AG04450 (cell line): ENCODE measurements around the gene AGXT. TPM values are rescaled to one million over a fixed set of nuclear protein-coding genes. Genes with fewer than 3 reads are reported as not detected.

Experiments
- CTCF ChIA-PET: fragments of 300-600, 350-600 bp; formaldehyde crosslinking; extraction: SDS; loops from one replicate; lab custom pipeline; 2022; ENCODE audit warnings: antibody characterized with exemption, inconsistent platforms; lab: Charles Lee
- POLR2A ChIA-PET: fragments of 350-600 bp; formaldehyde crosslinking; extraction: SDS; loops from one replicate; lab custom pipeline; 2021; ENCODE audit warnings: antibody characterized with exemption, inconsistent platforms; lab: Yijun Ruan, JAX
- DNase-seq: peaks from one replicate; pipeline ENCODE4 v3.0.0-alpha.2; 2011; ENCODE audit warnings: low read depth, low spot score
- H3K27ac ChIP-seq: one replicate; pipeline ENCODE4 v1.5.1; 2012; ENCODE audit warnings: low read depth, low read length, control low read depth
- H3K27me3 ChIP-seq: one replicate; pipeline ENCODE4 v1.6.0; 2012; ENCODE audit warnings: low read length; ENCODE audit not compliant: control insufficient read depth, insufficient read depth
- H3K4me3 ChIP-seq: 2 replicates; pipeline ENCODE4 v1.5.1; 2011; ENCODE audit warnings: mild to moderate bottlenecking, low read depth, low read length, control low read depth
- H3K9me3 ChIP-seq: 2 replicates; pipeline ENCODE4 v1.5.1; 2012; ENCODE audit warnings: low read length; ENCODE audit not compliant: control insufficient read depth, insufficient read depth
- CTCF ChIP-seq: IDR thresholded peaks from 2 replicates; pipeline ENCODE4 v1.5.1; 2011; ENCODE audit warnings: low read depth, low read length, control low read depth, inconsistent platforms
- polyA plus RNA-seq: library from polyadenylated mRNA; depleted of rRNA; stranded (reverse); fragments of >200 nt; gene quantifications from 2 replicates; pipeline ENCODE4 v1.2.3, GENCODE V29; 2011

Gene AGXT
- polyA plus RNA-seq, 1 experiment: not detected

DNA sequence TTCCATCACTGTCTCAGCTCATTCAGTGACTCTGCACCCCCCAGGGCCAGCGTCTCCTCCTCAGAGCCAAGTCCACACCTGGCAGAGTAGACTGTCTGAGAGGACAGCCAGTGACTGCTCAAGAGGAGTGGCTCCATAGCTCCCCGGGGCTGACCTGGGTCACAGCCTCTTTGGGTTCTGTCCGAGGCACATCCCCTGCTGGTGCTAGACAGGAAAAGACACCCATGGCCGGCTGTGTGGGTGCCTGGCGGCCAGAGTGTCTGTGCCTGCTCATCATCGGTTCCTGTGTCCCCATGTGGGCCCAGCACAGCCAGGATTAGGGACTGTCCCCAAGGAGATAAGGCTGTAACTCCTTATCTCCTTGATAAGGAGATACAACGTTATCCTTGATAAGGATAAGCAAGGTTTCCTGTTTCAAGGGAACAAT, 34.0 kb downstream of the AGXT start:
- no peak for TF ChIP-seq CTCF
- CTCF ChIA-PET: no interaction called here
- Histone ChIP-seq H3K9me3 (no peaks in the 10 kb centered on the region; the same call in 1 of the 2 replicates), H3K4me3 (no peak overlapping the region), H3K27me3 (peaks cover 9% of the 10 kb centered on the region), H3K27ac (no peak overlapping the region)
- POLR2A ChIA-PET: no interaction called here
- DNase-seq: no peak

DNA sequence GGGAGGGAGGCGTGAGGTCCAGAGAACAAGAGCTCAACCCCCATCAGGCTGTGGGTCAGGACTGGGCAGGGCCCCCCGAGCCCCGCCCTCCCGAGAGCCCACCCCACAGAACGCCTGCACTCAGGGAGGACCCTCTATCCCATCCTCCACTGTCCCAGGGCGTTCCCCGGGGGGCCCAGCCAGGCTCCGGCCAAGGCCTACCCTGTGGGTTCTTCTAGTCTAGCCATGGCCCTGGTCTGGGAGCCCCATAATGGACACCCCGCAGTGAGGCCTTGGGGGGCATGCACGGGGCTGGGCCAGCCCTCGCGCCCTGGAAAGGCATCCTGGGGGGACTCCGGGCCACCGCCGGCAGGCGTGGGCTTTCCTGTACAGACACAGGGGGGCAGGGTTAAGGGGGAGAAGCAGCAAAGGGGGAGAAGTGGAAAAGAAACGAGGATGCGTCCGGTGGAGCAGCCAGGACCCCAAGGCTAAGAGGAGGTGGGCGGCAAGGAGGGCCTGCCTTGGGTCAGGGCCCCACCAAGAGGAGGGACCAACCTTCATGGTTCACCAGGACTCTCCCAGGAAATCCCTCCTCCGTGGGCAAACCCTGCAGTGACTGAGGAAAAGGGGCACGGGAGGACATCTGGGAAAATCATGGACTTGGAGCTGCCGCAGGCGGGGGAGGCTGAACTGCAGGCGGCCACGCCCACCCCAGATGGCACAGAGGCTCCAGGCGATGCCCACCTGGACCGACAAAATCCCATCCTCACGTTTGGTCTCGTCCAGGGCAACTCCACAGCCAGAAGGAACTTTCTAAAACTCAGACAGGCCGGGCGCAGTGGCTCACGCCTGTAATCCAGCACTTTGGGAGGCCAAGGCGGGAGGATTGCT, 34.8 kb downstream of the AGXT start:
- no peak for DNase-seq
- POLR2A ChIA-PET: no interaction called here
- Histone ChIP-seq H3K27me3 (peaks cover 9% of the 10 kb centered on the region), H3K27ac (no peak overlapping the region), H3K9me3 (no peaks in the 10 kb centered on the region; the same call in 1 of the 2 replicates), H3K4me3 (no peak overlapping the region)
- CTCF ChIA-PET: interaction anchor here (0.6 kb wide), 1 partner anchor 1743 kb away, joined by 3 read pairs; no protein-coding TSS in a partner anchor
- no peak for TF ChIP-seq CTCF

GRCh38 chr2:240904216-240905175, 35.9 kb downstream of the AGXT start:
- H3K9me3 ChIP-seq: no peaks in the 10 kb centered on the region; the same call in 1 of the 2 replicates
- TF ChIP-seq CTCF: no peak
- peaks cover 7% of the 10 kb centered on the region for H3K27me3 ChIP-seq
- no peak overlapping the region for H3K27ac ChIP-seq
- POLR2A ChIA-PET: no interaction called here
- no peak overlapping the region for H3K4me3 ChIP-seq
- CTCF ChIA-PET: interaction anchor here (0.6 kb wide), 1 partner anchor 1744 kb away, joined by 3 read pairs; no protein-coding TSS in a partner anchor
- no peak for DNase-seq

GRCh38 chr2:240905176-240905781, 36.7 kb downstream of the AGXT start:
- no peak for TF ChIP-seq CTCF
- no peak for DNase-seq
- Histone ChIP-seq H3K27me3 (peaks cover 7% of the 10 kb centered on the region), H3K9me3 (no peaks in the 10 kb centered on the region; the same call in 1 of the 2 replicates), H3K27ac (no peak overlapping the region), H3K4me3 (no peak overlapping the region)
- ChIA-PET POLR2A (no interaction called here), CTCF (no interaction called here)
